Panc1 (cell line): Measurements from ENCODE around the gene GRIA3. TPM values are rescaled to one million over a fixed set of nuclear protein-coding genes. Genes with fewer than 3 reads are reported as not detected.

ENCODE experiments used
- ATAC-seq: fragments of 200-7000 bp; cut with Tn5 transposase; 2 replicates; pipeline ENCODE4 v1.9.1; 2020; ENCODE audit warnings: mild to moderate bottlenecking, moderate library complexity
- BruUV-seq: library from RNA; stranded (reverse); fragments of 400-500 nt; replicated peaks from 2 replicates; lab custom pipeline; 2021; lab: Mats Ljungman, UMichigan
- CTCF ChIA-PET: fragments of 300-600 bp; sonication (Branson Sonifier 250); formaldehyde crosslinking; loops from one replicate; lab custom pipeline; 2022; ENCODE audit warnings: antibody characterized with exemption; lab: Charles Lee
- POLR2A ChIA-PET: fragments of 300-600 bp; sonication (Branson Sonifier 250); formaldehyde crosslinking; loops from one replicate; lab custom pipeline; 2022; ENCODE audit warnings: antibody characterized with exemption; lab: Charles Lee
- DNase-seq: peaks from one replicate; pipeline ENCODE4 v3.0.0-alpha.2; 2010; ENCODE audit warnings: low read depth, low spot score
- H3K27ac ChIP-seq: 2 replicates; pipeline ENCODE4 v1.5.1; 2011; ENCODE audit warnings: mild to moderate bottlenecking, low read length, inconsistent platforms
- H3K27me3 ChIP-seq: fragments of 200-500 bp; sonication (Bioruptor generic); 2 replicates; pipeline ENCODE4 v1.6.0; 2014; ENCODE audit warnings: low read length, inconsistent platforms; ENCODE audit not compliant: control insufficient read depth, insufficient read depth
- H3K36me3 ChIP-seq: fragments of 200-500 bp; sonication (Bioruptor generic); 2 replicates; pipeline ENCODE4 v1.5.1; 2014; ENCODE audit warnings: inconsistent platforms, mild to moderate bottlenecking, low read length, moderate library complexity; ENCODE audit not compliant: control insufficient read depth, insufficient read depth
- H3K4me1 ChIP-seq: 2 replicates; pipeline ENCODE4 v1.5.1; 2011; ENCODE audit warnings: inconsistent platforms, mild to moderate bottlenecking, low read length, moderate library complexity; ENCODE audit not compliant: control insufficient read depth, insufficient read depth
- H3K4me3 ChIP-seq, 2 experiments: 2 replicates each; pipeline ENCODE4 v1.5.1; 2011 to 2012; ENCODE audit warnings: low read depth in 2 of 2, low read length in 2 of 2, mild to moderate bottlenecking in 2 of 2, inconsistent platforms in 1 of 2, moderate library complexity in 1 of 2
- H3K9me3 ChIP-seq: fragments of 200-500 bp; sonication (Bioruptor generic); 2 replicates; pipeline ENCODE4 v1.5.1; 2014; ENCODE audit warnings: low read depth, mild to moderate bottlenecking, inconsistent platforms, low read length, moderate library complexity; ENCODE audit not compliant: control insufficient read depth, insufficient read depth
- CTCF ChIP-seq: fragments of 450-650 bp; IDR thresholded peaks from 2 replicates; pipeline ENCODE4 v1.5.1; 2017; ENCODE audit warnings: mild to moderate bottlenecking
- POLR2AphosphoS5 ChIP-seq: IDR thresholded peaks from 2 replicates; pipeline ENCODE4 v1.6.1; 2012; ENCODE audit warnings: mild to moderate bottlenecking, low read depth, low read length, moderate library complexity
- REST ChIP-seq, 2 experiments: IDR thresholded peaks; 2 replicates each; pipeline ENCODE4 v1.6.1; 2011 to 2012; ENCODE audit warnings: low read depth in 2 of 2, control low read depth in 1 of 2, low read length in 1 of 2, mild to moderate bottlenecking in 1 of 2, moderate library complexity in 1 of 2; ENCODE audit not compliant: insufficient read depth in 1 of 2
- SIN3A ChIP-seq: IDR thresholded peaks from 2 replicates; pipeline ENCODE4 v1.6.1; 2012; ENCODE audit warnings: low read depth, mild to moderate bottlenecking, low read length, moderate library complexity, borderline replicate concordance; ENCODE audit not compliant: insufficient read depth
- TCF7L2 ChIP-seq: IDR thresholded peaks from 2 replicates; pipeline ENCODE4 v1.6.1; 2011; ENCODE audit warnings: mild to moderate bottlenecking, low read depth, low read length, inconsistent platforms
- in situ Hi-C: cut with HindIII; loops from 2 replicates; pipeline ENCODE4 v1.10.0; 2016; ENCODE audit warnings: low sequenced_read_pairs, low pct_unique_long_range_greater_than_20kb
- intact Hi-C: fragments of 100-400 bp; cut with micrococcal nuclease; formaldehyde crosslinking; loops from one replicate; pipeline ENCODE4 v1.10.0; 2022; ENCODE audit not compliant: unreplicated experiment
- total RNA-seq: library from RNA; stranded (reverse); gene quantifications from one replicate; pipeline ENCODE4 v1.2.1, GENCODE V29; 2021; ENCODE audit not compliant: unreplicated experiment

The GRIA3 gene
- total RNA-seq, 1 experiment from 2014 or later: not detected

GRCh38 chrX:123267220-123267619, 83.1 kb downstream of the GRIA3 start:
- Histone ChIP-seq H3K27ac (no peak overlapping the region), H3K4me1 (no peaks in the 10 kb centered on the region), H3K27me3 (no peaks in the 10 kb centered on the region), H3K36me3 (no peaks in the 10 kb centered on the region), H3K4me3 (no peak overlapping the region), H3K9me3 (no peaks in the 10 kb centered on the region)
- ChIA-PET CTCF (no interaction called here), POLR2A (no interaction called here)
- no peak for ATAC-seq
- intact Hi-C loops (no loop called here), in situ Hi-C loops (no loop called here)
- TF ChIP-seq REST (IDR thresholded peaks at IDR 0.05; ENCODE audit: insufficient read depth in 1 of 2, low read depth in 2 of 2, low read length in 1 of 2) (no peak), SIN3A (no peak), CTCF (no peak), TCF7L2 (no peak), POLR2AphosphoS5 (no peak)
- no peak for DNase-seq
- BruUV-seq: no TSS peak

- ChIA-PET POLR2A (no interaction called here), CTCF (no interaction called here)
- Histone ChIP-seq H3K4me3 (no peak overlapping the region), H3K9me3 (no peaks in the 10 kb centered on the region), H3K27me3 (no peaks in the 10 kb centered on the region), H3K27ac (no peak overlapping the region), H3K4me1 (no peaks in the 10 kb centered on the region), H3K36me3 (no peaks in the 10 kb centered on the region)
- intact Hi-C loops: no loop called here
- DNase-seq (no peak), ATAC-seq (no peak)
- in situ Hi-C loops: no loop called here
- TF ChIP-seq TCF7L2 (no peak), REST (IDR thresholded peaks at IDR 0.05; ENCODE audit: insufficient read depth in 1 of 2, low read depth in 2 of 2, low read length in 1 of 2) (no peak), POLR2AphosphoS5 (no peak), SIN3A (no peak), CTCF (no peak)
- no TSS peak for BruUV-seq
Measured at GRCh38 chrX:123271902-123272301, 87.8 kb downstream of the GRIA3 start.
